HG03439 (cell line): ENCODE data around the gene FXYD7.

Experiments
- ATAC-seq: cut with Tn5 transposase; IDR thresholded peaks from one replicate; pipeline ENCODE4 v1.9.1; 2021; ENCODE audit warnings: mild to moderate bottlenecking, moderate library complexity; ENCODE audit not compliant: unreplicated experiment

The FXYD7 gene

GRCh38 chr19:35109395-35110112, 33.5 kb upstream of the FXYD7 start:
- ATAC-seq, result no peak

- no peak for ATAC-seq
Observed at GRCh38 chr19:35110974-35111373, 32.1 kb upstream of the FXYD7 start.

- no peak for ATAC-seq
Observed at GRCh38 chr19:35112995-35113688, 29.9 kb upstream of the FXYD7 start.

- ATAC-seq, result no peak
Observed at GRCh38 chr19:35114353-35115176, 28.5 kb upstream of the FXYD7 start.

- ATAC-seq, result no peak
Observed at GRCh38 chr19:35115177-35115951, 27.7 kb upstream of the FXYD7 start, which contains the start of gene FXYD3. Gene FXYD3, plus strand, starts transcription at chr19:35115823. Its CDS starts 3,554 bp downstream, at chr19:35119377.

GRCh38 chr19:35116072-35116801, 26.8 kb upstream of the FXYD7 start:
- no peak for ATAC-seq

- no peak for ATAC-seq
Observed at GRCh38 chr19:35117116-35117515, 25.9 kb upstream of the FXYD7 start.

GRCh38 chr19:35117799-35118198, 25.3 kb upstream of the FXYD7 start:
- ATAC-seq, result no peak

GRCh38 chr19:35118268-35119020, 24.6 kb upstream of the FXYD7 start:
- ATAC-seq, result no peak

GRCh38 chr19:35119091-35119490, 24.0 kb upstream of the FXYD7 start:
- no peak for ATAC-seq

GRCh38 chr19:35119578-35120155, 23.4 kb upstream of the FXYD7 start:
- no peak for ATAC-seq

- ATAC-seq, result no peak
Observed at GRCh38 chr19:35120492-35120891, 22.6 kb upstream of the FXYD7 start.

- ATAC-seq, result no peak
Observed at GRCh38 chr19:35120898-35121297, 22.2 kb upstream of the FXYD7 start.

GRCh38 chr19:35122687-35123551, 20.1 kb upstream of the FXYD7 start:
- no peak for ATAC-seq

GRCh38 chr19:35123573-35123972, 19.5 kb upstream of the FXYD7 start:
- no peak for ATAC-seq

GRCh38 chr19:35124098-35125060, 18.7 kb upstream of the FXYD7 start:
- peak; percentile 62 for ATAC-seq

GRCh38 chr19:35125270-35125717, 17.8 kb upstream of the FXYD7 start:
- no peak for ATAC-seq
